ENCODE measurements around the gene MIB2. TPM values are rescaled to one million over a fixed set of nuclear protein-coding genes. Genes with fewer than 3 reads are reported as not detected.

The MIB2 gene
- total and polyA plus RNA-seq, 9 donors: 1.8 to 110 (median 79.5) TPM

DNA sequence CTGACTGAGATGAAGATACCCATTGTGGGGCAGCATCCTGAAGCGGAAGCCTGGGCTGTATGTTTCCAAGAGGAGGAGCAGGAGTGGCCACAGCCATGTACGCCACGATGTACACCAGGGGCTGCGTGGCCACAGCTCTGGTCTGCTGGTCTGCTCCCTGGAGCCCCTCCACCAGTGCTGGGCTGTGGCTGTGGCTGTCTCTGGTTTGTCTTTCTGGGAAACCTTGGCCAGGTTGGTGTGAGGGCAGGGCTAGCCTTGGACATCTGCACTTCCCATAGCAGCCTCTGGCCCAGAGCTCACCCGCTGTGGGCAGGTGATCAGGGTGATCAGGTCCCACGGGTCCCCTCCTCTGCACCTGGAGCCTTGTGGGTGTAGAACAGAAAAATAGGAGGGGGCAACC lies 2.6 kb downstream of the MIB2 start:
- Histone ChIP-seq H3K9me3 (no peaks in the 10 kb centered on the region), H3K36me3 (no peaks in the 10 kb centered on the region), H3K4me3 (no peak overlapping the region), H3K4me1 (ENCODE audit: insufficient read depth) (peaks cover 13% of the 10 kb centered on the region), H3K27me3 (no peaks in the 10 kb centered on the region), H3K27ac (no peak overlapping the region)
- 88 to 90% (median 89%) methylated on average over 6 of the region's 6 CpGs for WGBS, 3 donors
- TF ChIP-seq EP300 (IDR thresholded peaks at IDR 0.05) (no peak), POLR2A (IDR thresholded peaks at IDR 0.05) (no peak)
- TF ChIP-seq, protein P1, sequence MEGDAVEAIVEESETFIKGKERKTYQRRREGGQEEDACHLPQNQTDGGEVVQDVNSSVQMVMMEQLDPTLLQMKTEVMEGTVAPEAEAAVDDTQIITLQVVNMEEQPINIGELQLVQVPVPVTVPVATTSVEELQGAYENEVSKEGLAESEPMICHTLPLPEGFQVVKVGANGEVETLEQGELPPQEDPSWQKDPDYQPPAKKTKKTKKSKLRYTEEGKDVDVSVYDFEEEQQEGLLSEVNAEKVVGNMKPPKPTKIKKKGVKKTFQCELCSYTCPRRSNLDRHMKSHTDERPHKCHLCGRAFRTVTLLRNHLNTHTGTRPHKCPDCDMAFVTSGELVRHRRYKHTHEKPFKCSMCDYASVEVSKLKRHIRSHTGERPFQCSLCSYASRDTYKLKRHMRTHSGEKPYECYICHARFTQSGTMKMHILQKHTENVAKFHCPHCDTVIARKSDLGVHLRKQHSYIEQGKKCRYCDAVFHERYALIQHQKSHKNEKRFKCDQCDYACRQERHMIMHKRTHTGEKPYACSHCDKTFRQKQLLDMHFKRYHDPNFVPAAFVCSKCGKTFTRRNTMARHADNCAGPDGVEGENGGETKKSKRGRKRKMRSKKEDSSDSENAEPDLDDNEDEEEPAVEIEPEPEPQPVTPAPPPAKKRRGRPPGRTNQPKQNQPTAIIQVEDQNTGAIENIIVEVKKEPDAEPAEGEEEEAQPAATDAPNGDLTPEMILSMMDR (IDR thresholded peaks at IDR 0.05): no peak
- peak in 2 of 5 donors; percentile 7 to 37 for DNase-seq
- intact Hi-C loops (cut with DNase I): no loop called here

DNA sequence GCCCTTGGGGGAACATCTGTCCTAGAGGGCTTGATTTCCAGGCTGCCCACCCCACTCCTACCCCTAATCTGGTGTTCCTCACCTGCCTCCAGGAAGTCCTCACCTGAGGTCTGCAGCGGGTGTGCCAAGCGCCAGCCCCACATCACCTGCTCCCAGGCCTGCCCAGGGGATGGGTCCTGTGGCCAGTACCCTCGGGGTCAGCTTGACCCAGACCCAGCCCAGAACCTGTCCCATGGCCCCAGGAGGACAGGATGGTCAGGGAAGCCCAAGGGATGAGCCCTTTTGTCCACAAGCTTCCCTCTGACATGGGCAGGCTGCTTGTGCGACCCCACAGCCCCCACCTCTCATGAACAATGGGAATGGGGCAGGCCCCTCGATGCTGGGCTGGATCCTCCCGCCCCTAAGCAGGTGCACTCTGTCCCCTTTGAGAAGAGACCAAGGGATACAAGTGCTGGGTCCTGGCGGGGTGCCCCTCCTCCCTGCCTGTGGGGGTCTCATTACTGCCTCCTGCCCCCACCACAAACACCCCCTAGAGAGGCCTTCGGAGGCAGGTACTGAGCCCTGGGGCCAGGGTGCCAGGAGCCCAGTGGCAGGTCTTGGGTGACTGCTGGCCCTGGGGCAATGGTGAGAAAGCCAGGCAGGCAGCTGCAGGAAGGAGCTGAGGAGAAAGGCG lies 3.2 kb downstream of the MIB2 start:
- Histone ChIP-seq H3K4me3 (no peak overlapping the region), H3K27ac (no peak overlapping the region), H3K9me3 (no peaks in the 10 kb centered on the region), H3K27me3 (no peaks in the 10 kb centered on the region), H3K36me3 (no peaks in the 10 kb centered on the region), H3K4me1 (ENCODE audit: insufficient read depth) (peaks cover 10% of the 10 kb centered on the region)
- DNase-seq: peak in 2 of 5 donors; percentile 13 to 44
- intact Hi-C loops (cut with DNase I): no loop called here
- no peak for TF ChIP-seq EP300 (IDR thresholded peaks at IDR 0.05)
- TF ChIP-seq POLR2A (IDR thresholded peaks at IDR 0.05): no peak
- TF ChIP-seq, protein P1 (IDR thresholded peaks at IDR 0.05): no peak
- WGBS, 3 donors: 89 to 95% (median 92%) methylated on average over 9 of the region's 9 CpGs

GRCh38 chr1:1619917-1620361 lies 4.6 kb downstream of the MIB2 start:
- Histone ChIP-seq H3K4me3 (no peak overlapping the region), H3K27me3 (no peaks in the 10 kb centered on the region), H3K27ac (no peak overlapping the region), H3K9me3 (no peaks in the 10 kb centered on the region), H3K4me1 (ENCODE audit: insufficient read depth) (peaks cover 6% of the 10 kb centered on the region), H3K36me3 (no peaks in the 10 kb centered on the region)
- WGBS, 3 donors: 79 to 85% (median 84%) methylated on average over 13 to 14 of the region's 14 CpGs
- peak in 2 of 5 donors; percentile 15 to 38 for DNase-seq
- TF ChIP-seq POLR2A (IDR thresholded peaks at IDR 0.05) (no peak), EP300 (IDR thresholded peaks at IDR 0.05) (no peak)
- TF ChIP-seq, protein P1 (IDR thresholded peaks at IDR 0.05): no peak
- intact Hi-C loops (cut with DNase I): no loop called here

DNA sequence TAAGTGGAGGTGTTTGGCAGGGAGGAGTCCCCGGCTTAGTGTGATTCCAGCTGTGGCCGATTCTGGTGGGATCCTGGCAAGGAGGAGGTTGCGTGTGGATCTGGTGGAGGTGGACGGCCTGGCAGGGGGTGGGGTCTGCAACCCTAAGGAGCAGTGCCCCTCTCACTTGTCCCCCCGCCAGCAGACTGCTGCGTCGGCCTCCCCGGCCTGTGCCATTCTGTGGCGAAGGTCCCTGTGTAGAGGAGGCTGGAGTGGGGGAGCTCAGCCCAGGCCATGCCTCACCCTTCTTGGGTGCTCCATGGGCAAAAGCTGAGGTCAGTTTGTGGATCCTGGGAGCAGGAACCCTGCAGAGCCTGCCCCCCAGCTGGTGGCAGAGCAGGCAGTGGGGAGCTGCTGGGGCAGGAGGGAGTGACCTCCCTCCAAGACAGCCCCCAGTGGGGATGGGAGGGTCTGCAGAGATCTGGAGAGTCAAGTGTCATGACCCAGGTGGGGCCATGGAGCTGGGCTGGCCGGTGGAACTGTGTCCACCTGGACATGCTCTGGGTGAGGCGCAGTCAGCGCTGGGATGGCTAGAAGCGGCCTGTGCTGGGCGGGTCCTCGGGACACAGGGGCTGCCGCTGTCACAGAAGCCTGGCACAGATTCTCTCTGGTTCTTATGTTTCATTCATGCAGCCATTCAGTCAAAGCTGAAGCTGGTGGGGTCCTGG lies 5.3 kb downstream of the MIB2 start:
- no peak for TF ChIP-seq POLR2A (IDR thresholded peaks at IDR 0.05)
- TF ChIP-seq, protein P1 (IDR thresholded peaks at IDR 0.05): no peak
- no peak for TF ChIP-seq EP300 (IDR thresholded peaks at IDR 0.05)
- Histone ChIP-seq H3K4me1 (ENCODE audit: insufficient read depth) (peaks cover 6% of the 10 kb centered on the region), H3K9me3 (no peaks in the 10 kb centered on the region), H3K27ac (no peak overlapping the region), H3K4me3 (no peak overlapping the region), H3K36me3 (no peaks in the 10 kb centered on the region), H3K27me3 (no peaks in the 10 kb centered on the region)
- intact Hi-C loops (cut with DNase I): no loop called here
- 80 to 86% (median 86%) methylated on average over 13 to 16 of the region's 16 CpGs for WGBS, 3 donors
- peak in 1 of 5 donors; percentile 41 for DNase-seq

Data from ovary (tissue), 9 donors.